ENCODE measurements around the gene ZDHHC5. TPM values are rescaled to one million over a fixed set of nuclear protein-coding genes. Genes with fewer than 3 reads are reported as not detected.

ZDHHC5 gene
- total and polyA plus RNA-seq, 2 of the 13 experiments (the other 11 are each of a cell fraction or from before 2014, with no cell fraction given), result 26.6 to 34.0 TPM

DNA sequence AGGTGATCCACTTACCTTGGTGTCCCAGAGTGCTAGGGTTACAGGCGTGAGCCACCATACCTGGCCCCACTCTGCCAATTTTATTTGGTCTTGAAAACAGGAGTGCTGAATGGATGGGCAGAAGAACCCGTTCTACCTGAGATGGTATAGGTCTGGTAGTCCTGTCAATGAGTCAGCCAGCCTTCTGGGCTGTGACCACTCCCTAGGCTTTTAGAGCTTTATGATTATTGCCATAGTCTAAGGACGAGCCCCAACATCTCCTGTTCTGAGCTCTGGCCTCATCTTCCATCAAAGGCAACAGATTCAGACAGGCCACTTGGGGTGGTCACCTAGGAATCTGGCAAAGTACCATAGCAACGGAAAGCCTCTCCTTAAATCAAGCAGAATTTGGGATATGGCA is 11.5 kb downstream of the ZDHHC5 start:
- Histone ChIP-seq H3K4me3 (replicated peaks in 1 of 3; ENCODE audit: insufficient read depth in 1 of 3, low read depth in 2 of 3, low read length in 3 of 3) (no peak overlapping the region), H3K9me3 (ENCODE audit: low read length) (no peaks in the 10 kb centered on the region), H3K4me2 (ENCODE audit: low read depth, low read length) (no peak overlapping the region), H4K20me1 (ENCODE audit: insufficient read depth, low read length) (no peaks in the 10 kb centered on the region), H3K27ac (ENCODE audit: extremely low read length, insufficient read depth, low read length) (no peak overlapping the region), H3K9ac (ENCODE audit: insufficient read depth, low read depth, low read length) (no peak overlapping the region), H3K4me1 (ENCODE audit: insufficient read depth, low read length) (peaks cover 20% of the 10 kb centered on the region), H3K36me3 (replicated peaks in 1 of 2; ENCODE audit: control insufficient read depth in 1 of 2, insufficient read depth in 2 of 2, low read length in 2 of 2) (peaks cover 6 to 64% of the 10 kb centered on the region in 2 experiments), H2AFZ (ENCODE audit: low read length) (no peak overlapping the region), H3K27me3 (ENCODE audit: control insufficient read depth in 1 of 2, insufficient read depth in 2 of 2, low read length in 2 of 2) (no peaks in the 10 kb centered on the region), H3K79me2 (ENCODE audit: insufficient read depth, low read length) (peaks cover 25% of the 10 kb centered on the region)
- intact Hi-C loops (cut with micrococcal nuclease; ENCODE audit: unreplicated experiment) (no loop called here), in situ Hi-C loops (cut with HindIII; ENCODE audit: extremely low pct_ligation_motif_present, low pct_unique_long_range_greater_than_20kb) (no loop called here)
- TF ChIP-seq KLF13 (CRISPR knock-in tag; IDR thresholded peaks at IDR 0.05) (no peak), TOPORS (CRISPR knock-in tag; IDR thresholded peaks at IDR 0.05) (no peak), ZNF816 (CRISPR knock-in tag; IDR thresholded peaks at IDR 0.05; ENCODE audit: borderline replicate concordance) (no peak), RFX1 (IDR thresholded peaks at IDR 0.05) (no peak), NFKBIZ (CRISPR knock-in tag; IDR thresholded peaks at IDR 0.05) (no peak)
- TF ChIP-seq, protein P1, sequence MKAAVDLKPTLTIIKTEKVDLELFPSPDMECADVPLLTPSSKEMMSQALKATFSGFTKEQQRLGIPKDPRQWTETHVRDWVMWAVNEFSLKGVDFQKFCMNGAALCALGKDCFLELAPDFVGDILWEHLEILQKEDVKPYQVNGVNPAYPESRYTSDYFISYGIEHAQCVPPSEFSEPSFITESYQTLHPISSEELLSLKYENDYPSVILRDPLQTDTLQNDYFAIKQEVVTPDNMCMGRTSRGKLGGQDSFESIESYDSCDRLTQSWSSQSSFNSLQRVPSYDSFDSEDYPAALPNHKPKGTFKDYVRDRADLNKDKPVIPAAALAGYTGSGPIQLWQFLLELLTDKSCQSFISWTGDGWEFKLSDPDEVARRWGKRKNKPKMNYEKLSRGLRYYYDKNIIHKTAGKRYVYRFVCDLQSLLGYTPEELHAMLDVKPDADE (CRISPR knock-in tag; IDR thresholded peaks at IDR 0.05), result no peak
- TF ChIP-seq, protein P2, sequence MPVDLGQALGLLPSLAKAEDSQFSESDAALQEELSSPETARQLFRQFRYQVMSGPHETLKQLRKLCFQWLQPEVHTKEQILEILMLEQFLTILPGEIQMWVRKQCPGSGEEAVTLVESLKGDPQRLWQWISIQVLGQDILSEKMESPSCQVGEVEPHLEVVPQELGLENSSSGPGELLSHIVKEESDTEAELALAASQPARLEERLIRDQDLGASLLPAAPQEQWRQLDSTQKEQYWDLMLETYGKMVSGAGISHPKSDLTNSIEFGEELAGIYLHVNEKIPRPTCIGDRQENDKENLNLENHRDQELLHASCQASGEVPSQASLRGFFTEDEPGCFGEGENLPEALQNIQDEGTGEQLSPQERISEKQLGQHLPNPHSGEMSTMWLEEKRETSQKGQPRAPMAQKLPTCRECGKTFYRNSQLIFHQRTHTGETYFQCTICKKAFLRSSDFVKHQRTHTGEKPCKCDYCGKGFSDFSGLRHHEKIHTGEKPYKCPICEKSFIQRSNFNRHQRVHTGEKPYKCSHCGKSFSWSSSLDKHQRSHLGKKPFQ (CRISPR knock-in tag; IDR thresholded peaks at IDR 0.05; ENCODE audit: insufficient replicate concordance), result no peak
- TF ChIP-seq, protein P3, sequence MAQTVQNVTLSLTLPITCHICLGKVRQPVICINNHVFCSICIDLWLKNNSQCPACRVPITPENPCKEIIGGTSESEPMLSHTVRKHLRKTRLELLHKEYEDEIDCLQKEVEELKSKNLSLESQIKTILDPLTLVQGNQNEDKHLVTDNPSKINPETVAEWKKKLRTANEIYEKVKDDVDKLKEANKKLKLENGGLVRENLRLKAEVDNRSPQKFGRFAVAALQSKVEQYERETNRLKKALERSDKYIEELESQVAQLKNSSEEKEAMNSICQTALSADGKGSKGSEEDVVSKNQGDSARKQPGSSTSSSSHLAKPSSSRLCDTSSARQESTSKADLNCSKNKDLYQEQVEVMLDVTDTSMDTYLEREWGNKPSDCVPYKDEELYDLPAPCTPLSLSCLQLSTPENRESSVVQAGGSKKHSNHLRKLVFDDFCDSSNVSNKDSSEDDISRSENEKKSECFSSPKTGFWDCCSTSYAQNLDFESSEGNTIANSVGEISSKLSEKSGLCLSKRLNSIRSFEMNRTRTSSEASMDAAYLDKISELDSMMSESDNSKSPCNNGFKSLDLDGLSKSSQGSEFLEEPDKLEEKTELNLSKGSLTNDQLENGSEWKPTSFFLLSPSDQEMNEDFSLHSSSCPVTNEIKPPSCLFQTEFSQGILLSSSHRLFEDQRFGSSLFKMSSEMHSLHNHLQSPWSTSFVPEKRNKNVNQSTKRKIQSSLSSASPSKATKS (CRISPR knock-in tag; IDR thresholded peaks at IDR 0.05), result no peak
- TF ChIP-seq, protein P4, sequence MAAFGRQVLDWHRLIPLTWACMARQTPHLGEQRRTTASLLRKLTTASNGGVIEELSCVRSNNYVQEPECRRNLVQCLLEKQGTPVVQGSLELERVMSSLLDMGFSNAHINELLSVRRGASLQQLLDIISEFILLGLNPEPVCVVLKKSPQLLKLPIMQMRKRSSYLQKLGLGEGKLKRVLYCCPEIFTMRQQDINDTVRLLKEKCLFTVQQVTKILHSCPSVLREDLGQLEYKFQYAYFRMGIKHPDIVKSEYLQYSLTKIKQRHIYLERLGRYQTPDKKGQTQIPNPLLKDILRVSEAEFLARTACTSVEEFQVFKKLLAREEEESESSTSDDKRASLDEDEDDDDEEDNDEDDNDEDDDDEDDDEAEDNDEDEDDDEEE (CRISPR knock-in tag; IDR thresholded peaks at IDR 0.05), result no peak
- CTCF ChIA-PET (ENCODE audit: low intra/inter-chr PET ratio, low total read pairs), result no interaction called here
- no TSS peak for BruUV-seq (replicated peaks)
- FAIRE-seq (no peak), DNase-seq (ENCODE audit: low spot score) (no peak), ATAC-seq (no peak)
- POLR2A ChIA-PET, result interaction anchor here (0.9 kb wide), 1 partner anchor 33 kb away, joined by 3 read pairs; the partner anchor contains the start of gene MED19
- 100% methylated on average over 4 of the region's 4 CpGs for WGBS (ENCODE audit: low lambda C conversion rate)
